DOHH2 (cell line): ENCODE measurements around the gene PITPNC1.

Experiments used
- H3F3A ChIP-seq: fragments of 200-600 bp; sonication (generic), shearing (Covaris generic); 2 replicates; pipeline ENCODE4 v1.6.0; 2016; ENCODE audit warnings: antibody characterized with exemption, mild to moderate bottlenecking; ENCODE audit not compliant: control insufficient read depth, insufficient read depth
- H3K27ac ChIP-seq: fragments of 200-600 bp; sonication (generic); 2 replicates; pipeline ENCODE4 v1.5.1; 2014; ENCODE audit warnings: low read depth, mild to moderate bottlenecking, low read length, moderate library complexity
- H3K27me3 ChIP-seq: fragments of 200-600 bp; sonication (generic); 2 replicates; pipeline ENCODE4 v1.6.1; 2014; ENCODE audit warnings: mild to moderate bottlenecking, low read length, mixed read lengths; ENCODE audit not compliant: control insufficient read depth
- H3K36me3 ChIP-seq: fragments of 200-600 bp; sonication (generic); 2 replicates; pipeline ENCODE4 v1.6.1; 2014; ENCODE audit warnings: mild to moderate bottlenecking, low read length, moderate library complexity, mixed read lengths; ENCODE audit not compliant: control insufficient read depth
- H3K4me1 ChIP-seq: fragments of 200-600 bp; sonication (generic); 2 replicates; pipeline ENCODE4 v1.6.1; 2014; ENCODE audit warnings: mild to moderate bottlenecking, low read length, mixed read lengths; ENCODE audit not compliant: control insufficient read depth
- H3K4me2 ChIP-seq: fragments of 200-600 bp; sonication (generic); 2 replicates; pipeline ENCODE4 v1.6.0; 2014; ENCODE audit warnings: mild to moderate bottlenecking, low read length, moderate library complexity
- H3K4me3 ChIP-seq: fragments of 200-600 bp; sonication (generic); 2 replicates; pipeline ENCODE4 v1.5.1; 2014; ENCODE audit warnings: mild to moderate bottlenecking, low read length, mixed read lengths
- H3K79me2 ChIP-seq: fragments of 200-600 bp; sonication (generic); 2 replicates; pipeline ENCODE4 v1.6.1; 2014; ENCODE audit warnings: mild to moderate bottlenecking, low read length, mixed read lengths; ENCODE audit not compliant: control insufficient read depth
- H3K9me2 ChIP-seq: fragments of 200-600 bp; sonication (generic); replicated peaks from 2 replicates; pipeline ENCODE4 v1.6.1; 2014; ENCODE audit warnings: mild to moderate bottlenecking, low read length, mixed read lengths; ENCODE audit not compliant: control insufficient read depth
- H3K9me3 ChIP-seq: fragments of 200-600 bp; sonication (generic); 2 replicates; pipeline ENCODE4 v1.6.1; 2014; ENCODE audit warnings: antibody characterized with exemption, low read length, mixed read lengths; ENCODE audit not compliant: control insufficient read depth, insufficient read depth
- H4K20me1 ChIP-seq: fragments of 200-600 bp; sonication (generic); 2 replicates; pipeline ENCODE4 v1.6.0; 2014; ENCODE audit warnings: low read depth, mild to moderate bottlenecking, antibody characterized with exemption, low read length, moderate library complexity; ENCODE audit not compliant: control insufficient read depth, insufficient read depth
- EZH2phosphoT487 ChIP-seq: fragments of 200-600 bp; sonication (generic); IDR thresholded peaks from 2 replicates; pipeline ENCODE4 v1.6.1; 2017; ENCODE audit warnings: borderline replicate concordance, mild to moderate bottlenecking, antibody characterized with exemption, low read length, moderate library complexity, mixed read lengths
- TF ChIP-seq, protein P1 (sequence below): fragments of 200-600 bp; sonication (generic); IDR thresholded peaks from one replicate; pipeline ENCODE4 v1.5.1; 2014; ENCODE audit warnings: antibody characterized with exemption, mild to moderate bottlenecking, low read depth, low read length; ENCODE audit not compliant: poor library complexity, severe bottlenecking

Gene PITPNC1

GRCh38 chr17:67520916-67521774, 144.1 kb downstream of the PITPNC1 start:
- H3K9me3 ChIP-seq, result peaks cover 4% of the 10 kb centered on the region; the same call in 1 of the 2 replicates
- H3K4me1 ChIP-seq, result peaks cover 4% of the 10 kb centered on the region; the same call in 1 of the 2 replicates
- no peaks in the 10 kb centered on the region for H3K27me3 ChIP-seq
- no peaks in the 10 kb centered on the region for H3K9me2 ChIP-seq
- H3K4me2 ChIP-seq, result no peak overlapping the region
- no peak overlapping the region for H3K27ac ChIP-seq
- no peaks in the 10 kb centered on the region for H3K79me2 ChIP-seq
- H3K36me3 ChIP-seq, result no peaks in the 10 kb centered on the region
- no peaks in the 10 kb centered on the region for H3F3A ChIP-seq
- TF ChIP-seq EZH2phosphoT487, result no peak
- TF ChIP-seq, protein P1, sequence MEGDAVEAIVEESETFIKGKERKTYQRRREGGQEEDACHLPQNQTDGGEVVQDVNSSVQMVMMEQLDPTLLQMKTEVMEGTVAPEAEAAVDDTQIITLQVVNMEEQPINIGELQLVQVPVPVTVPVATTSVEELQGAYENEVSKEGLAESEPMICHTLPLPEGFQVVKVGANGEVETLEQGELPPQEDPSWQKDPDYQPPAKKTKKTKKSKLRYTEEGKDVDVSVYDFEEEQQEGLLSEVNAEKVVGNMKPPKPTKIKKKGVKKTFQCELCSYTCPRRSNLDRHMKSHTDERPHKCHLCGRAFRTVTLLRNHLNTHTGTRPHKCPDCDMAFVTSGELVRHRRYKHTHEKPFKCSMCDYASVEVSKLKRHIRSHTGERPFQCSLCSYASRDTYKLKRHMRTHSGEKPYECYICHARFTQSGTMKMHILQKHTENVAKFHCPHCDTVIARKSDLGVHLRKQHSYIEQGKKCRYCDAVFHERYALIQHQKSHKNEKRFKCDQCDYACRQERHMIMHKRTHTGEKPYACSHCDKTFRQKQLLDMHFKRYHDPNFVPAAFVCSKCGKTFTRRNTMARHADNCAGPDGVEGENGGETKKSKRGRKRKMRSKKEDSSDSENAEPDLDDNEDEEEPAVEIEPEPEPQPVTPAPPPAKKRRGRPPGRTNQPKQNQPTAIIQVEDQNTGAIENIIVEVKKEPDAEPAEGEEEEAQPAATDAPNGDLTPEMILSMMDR, result no peak
- H4K20me1 ChIP-seq, result no peaks in the 10 kb centered on the region
- no peak overlapping the region for H3K4me3 ChIP-seq

- TF ChIP-seq, protein P1, result no peak
- TF ChIP-seq EZH2phosphoT487, result no peak
- no peaks in the 10 kb centered on the region for H3K27me3 ChIP-seq
- H3K79me2 ChIP-seq, result no peaks in the 10 kb centered on the region
- H3K4me2 ChIP-seq, result no peak overlapping the region
- H3K4me3 ChIP-seq, result no peak overlapping the region
- H4K20me1 ChIP-seq, result no peaks in the 10 kb centered on the region
- H3F3A ChIP-seq, result no peaks in the 10 kb centered on the region
- H3K4me1 ChIP-seq, result peaks cover 4% of the 10 kb centered on the region; the same call in 1 of the 2 replicates
- H3K9me2 ChIP-seq, result no peaks in the 10 kb centered on the region
- H3K36me3 ChIP-seq, result no peaks in the 10 kb centered on the region
- peaks cover 4% of the 10 kb centered on the region; the same call in 1 of the 2 replicates for H3K9me3 ChIP-seq
- H3K27ac ChIP-seq, result no peak overlapping the region
These were observed 144.6 kb downstream of the PITPNC1 start for GRCh38 chr17:67521775-67522069.

- Histone ChIP-seq H3K79me2 (no peaks in the 10 kb centered on the region), H3K36me3 (no peaks in the 10 kb centered on the region), H3K4me1 (peaks cover 4% of the 10 kb centered on the region; the same call in 1 of the 2 replicates), H3K4me2 (no peak overlapping the region), H4K20me1 (no peaks in the 10 kb centered on the region), H3K9me2 (no peaks in the 10 kb centered on the region), H3K27ac (no peak overlapping the region), H3K27me3 (no peaks in the 10 kb centered on the region), H3K9me3 (no peaks in the 10 kb centered on the region), H3F3A (no peaks in the 10 kb centered on the region), H3K4me3 (no peak overlapping the region)
- TF ChIP-seq EZH2phosphoT487, result no peak
- TF ChIP-seq, protein P1, result no peak
These were observed 146.0 kb downstream of the PITPNC1 start for GRCh38 chr17:67523101-67523500.
